GM23338 (cell line): ENCODE measurements around the gene TMEM38A. TPM values are rescaled to one million over a fixed set of nuclear protein-coding genes. Genes with fewer than 3 reads are reported as not detected.
A peak's percentile ranks its signal among the peaks of the same experiment; 100 is the strongest.

Experiments
- ATAC-seq: fragments of 200-7000 bp; cut with Tn5 transposase; 3 replicates; pipeline ENCODE4 v1.9.1; 2020
- DNase-seq: peaks from one replicate; pipeline ENCODE4 v3.0.0-alpha.2; 2015; ENCODE audit warnings: low spot score
- H2AFZ ChIP-seq: fragments of 200-600 bp; sonication (generic); 2 replicates; pipeline ENCODE4 v1.8.0; 2016; ENCODE audit warnings: antibody characterized with exemption, mild to moderate bottlenecking, moderate library complexity
- H3F3A ChIP-seq: fragments of 200-600 bp; sonication (generic); replicated peaks from 2 replicates; pipeline ENCODE4 v1.8.0; 2017; ENCODE audit warnings: antibody characterized with exemption, mixed run types, low read depth
- H3K27ac ChIP-seq: fragments of 200-600 bp; sonication (generic); 2 replicates; pipeline ENCODE4 v1.6.1; 2016; ENCODE audit warnings: low read depth
- H3K27me3 ChIP-seq: fragments of 200-600 bp; sonication (generic); 2 replicates; pipeline ENCODE4 v1.8.0; 2016; ENCODE audit warnings: mild to moderate bottlenecking, mixed run types, moderate library complexity; ENCODE audit not compliant: insufficient read depth
- H3K36me3 ChIP-seq: fragments of 200-600 bp; sonication (generic); 2 replicates; pipeline ENCODE4 v1.8.0; 2016; ENCODE audit warnings: mild to moderate bottlenecking; ENCODE audit not compliant: insufficient read depth
- H3K4me1 ChIP-seq: fragments of 200-600 bp; sonication (generic); 2 replicates; pipeline ENCODE4 v1.8.0; 2016; ENCODE audit warnings: mild to moderate bottlenecking, moderate library complexity; ENCODE audit not compliant: insufficient read depth
- H3K4me2 ChIP-seq: fragments of 200-600 bp; sonication (generic); 2 replicates; pipeline ENCODE4 v1.7.1; 2017; ENCODE audit warnings: mixed run types
- H3K4me3 ChIP-seq: fragments of 200-600 bp; sonication (generic); 2 replicates; pipeline ENCODE4 v1.6.1; 2016; ENCODE audit warnings: mixed run types
- H3K79me2 ChIP-seq: fragments of 200-600 bp; sonication (generic); replicated peaks from 2 replicates; pipeline ENCODE4 v1.8.0; 2017; ENCODE audit warnings: mild to moderate bottlenecking; ENCODE audit not compliant: insufficient read depth
- H3K9me2 ChIP-seq: fragments of 200-600 bp; sonication (generic); 2 replicates; pipeline ENCODE4 v1.8.0; 2017; ENCODE audit not compliant: insufficient read depth
- H4K20me1 ChIP-seq: fragments of 200-600 bp; sonication (generic); replicated peaks from 2 replicates; pipeline ENCODE4 v1.8.0; 2017; ENCODE audit warnings: mild to moderate bottlenecking; ENCODE audit not compliant: insufficient read depth
- H3K27ac Mint-ChIP-seq: 2 replicates; pipeline ENCODE4 v1.8.0; 2020; ENCODE audit warnings: inconsistent platforms, mild to moderate bottlenecking, moderate library complexity, mixed read lengths
- H3K27me3 Mint-ChIP-seq: 3 replicates; pipeline ENCODE4 v1.8.0; 2022; ENCODE audit warnings: low read depth, mild to moderate bottlenecking, moderate library complexity, mixed read lengths, inconsistent platforms; ENCODE audit not compliant: insufficient read depth, poor library complexity
- H3K36me3 Mint-ChIP-seq: 3 replicates; pipeline ENCODE4 v1.8.0; 2021; ENCODE audit warnings: low read depth, mild to moderate bottlenecking, inconsistent platforms, moderate library complexity, mixed read lengths
- H3K4me1 Mint-ChIP-seq: 3 replicates; pipeline ENCODE4 v1.8.0; 2020; ENCODE audit warnings: mild to moderate bottlenecking, inconsistent platforms, mixed read lengths
- H3K4me3 Mint-ChIP-seq: 3 replicates; pipeline ENCODE4 v1.8.0; 2021; ENCODE audit warnings: moderate library complexity, mild to moderate bottlenecking, inconsistent platforms, mixed read lengths
- H3K9me3 Mint-ChIP-seq: 3 replicates; pipeline ENCODE4 v1.8.0; 2020; ENCODE audit warnings: moderate library complexity, mild to moderate bottlenecking, inconsistent platforms, mixed read lengths
- ETS1 ChIP-seq: IDR thresholded peaks from 2 replicates; pipeline ENCODE4 v1.6.1; 2016; ENCODE audit warnings: antibody characterized with exemption
- EZH2 ChIP-seq: fragments of 200-600 bp; sonication (generic); IDR thresholded peaks from one replicate; pipeline ENCODE4 v1.8.0; 2017; ENCODE audit warnings: antibody characterized with exemption, mild to moderate bottlenecking, low read depth; ENCODE audit not compliant: unreplicated experiment
- EZH2phosphoT487 ChIP-seq: fragments of 200-600 bp; sonication (generic); IDR thresholded peaks from one replicate; pipeline ENCODE4 v1.8.1; 2018; ENCODE audit warnings: antibody characterized with exemption; ENCODE audit not compliant: unreplicated experiment
- NANOG ChIP-seq: IDR thresholded peaks from 2 replicates; pipeline ENCODE4 v1.6.1; 2016; ENCODE audit warnings: antibody characterized with exemption, borderline replicate concordance
- POLR2AphosphoS5 ChIP-seq: IDR thresholded peaks from 2 replicates; pipeline ENCODE4 v1.6.1; 2016; ENCODE audit warnings: antibody characterized with exemption, low read depth
- ZNF114 ChIP-seq: fragments of 250-450 bp; sonication (Bioruptor Pico); IDR thresholded peaks from 2 replicates; pipeline ENCODE4 v1.5.0; 2020; ENCODE audit warnings: mild to moderate bottlenecking, moderate library complexity
- ZNF331 ChIP-seq: fragments of 250-450 bp; sonication (Bioruptor Pico); IDR thresholded peaks from 2 replicates; pipeline ENCODE4 v1.5.0; 2020; ENCODE audit warnings: low read depth, mild to moderate bottlenecking, moderate library complexity
- ZNF462 ChIP-seq: fragments of 250-450 bp; sonication (Bioruptor Pico); IDR thresholded peaks from 2 replicates; pipeline ENCODE4 v1.5.0; 2020; ENCODE audit warnings: mild to moderate bottlenecking, moderate library complexity
- polyA plus RNA-seq: library from polyadenylated mRNA; unstranded; fragments of >200 nt; fragmentation: Nextera tagmentation; extraction: Ambion mirVana; gene quantifications from 2 replicates; pipeline ENCODE4 v1.2.1, GENCODE V29; 2016
- total RNA-seq: library from RNA; depleted of rRNA; stranded (reverse); fragments of >200 nt; shearing (Covaris generic); gene quantifications from 2 replicates; pipeline ENCODE4 v1.2.3, GENCODE V29; 2014

Gene TMEM38A
- total and polyA plus RNA-seq, 2 experiments from 2014 or later: 5.9 to 14.1 TPM

- TF ChIP-seq ZNF462 (CRISPR knock-in tag): no peak
- TF ChIP-seq ZNF114 (CRISPR knock-in tag): no peak
- no peak for TF ChIP-seq ZNF331 (CRISPR knock-in tag)
- TF ChIP-seq EZH2: no peak
- no peak for TF ChIP-seq POLR2AphosphoS5
These were observed 37.4 kb upstream of the TMEM38A start (continued) for GRCh38 chr19:16623576-16623975.

- no peak for DNase-seq
- Histone ChIP-seq H3K79me2 (peaks cover 85% of the 10 kb centered on the region), H3F3A (peaks cover 2% of the 10 kb centered on the region; the same call in 1 of the 2 replicates), H3K36me3 (no peaks in the 10 kb centered on the region), H4K20me1 (peaks cover 57% of the 10 kb centered on the region), H2AFZ (no peak overlapping the region), H3K27me3 (no peaks in the 10 kb centered on the region), H3K4me3 (no peak overlapping the region), H3K4me1 (peaks cover 6% of the 10 kb centered on the region), H3K4me2 (no peak overlapping the region), H3K27ac (peak overlapping the region; percentile 29; the same call in 1 of the 2 replicates), H3K9me2 (no peaks in the 10 kb centered on the region)
- peaks cover 27% of the 10 kb centered on the region for H3K4me1 Mint-ChIP-seq
- H3K36me3 Mint-ChIP-seq: no peaks in the 10 kb centered on the region; the same call in 2 of the 3 replicates
- peaks cover 8% of the 10 kb centered on the region for H3K27me3 Mint-ChIP-seq
- H3K9me3 Mint-ChIP-seq: no peaks in the 10 kb centered on the region; the same call in 2 of the 3 replicates
- no peak overlapping the region for H3K4me3 Mint-ChIP-seq
- no peak overlapping the region for H3K27ac Mint-ChIP-seq
- no peak for ATAC-seq
- TF ChIP-seq EZH2phosphoT487 (no peak), NANOG (no peak), ETS1 (no peak)
These were observed 36.7 kb upstream of the TMEM38A start for GRCh38 chr19:16624236-16624635.
